ENCODE results near the gene LRRC4C.

DNA sequence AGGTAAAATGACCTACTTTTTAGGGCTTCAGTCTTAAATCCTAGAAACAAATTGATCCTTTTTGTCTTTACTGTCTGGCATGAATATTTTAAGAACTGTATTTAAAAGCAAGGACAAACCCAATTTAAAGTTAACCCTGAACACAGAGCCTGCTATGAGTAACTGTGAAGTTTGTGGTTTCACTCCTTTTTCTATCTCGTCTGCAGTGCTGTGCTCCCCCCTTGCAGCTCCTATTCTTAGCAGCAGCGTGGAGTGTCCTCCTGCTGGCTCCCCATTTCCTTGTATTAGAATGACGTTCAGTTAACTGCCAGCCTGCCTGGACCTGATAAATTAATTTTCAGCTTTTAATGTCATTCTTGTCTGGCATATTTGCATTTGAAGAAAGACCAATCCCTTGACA is 40.0 kb upstream of the LRRC4C start:
- TF ChIP-seq, protein P1, sequence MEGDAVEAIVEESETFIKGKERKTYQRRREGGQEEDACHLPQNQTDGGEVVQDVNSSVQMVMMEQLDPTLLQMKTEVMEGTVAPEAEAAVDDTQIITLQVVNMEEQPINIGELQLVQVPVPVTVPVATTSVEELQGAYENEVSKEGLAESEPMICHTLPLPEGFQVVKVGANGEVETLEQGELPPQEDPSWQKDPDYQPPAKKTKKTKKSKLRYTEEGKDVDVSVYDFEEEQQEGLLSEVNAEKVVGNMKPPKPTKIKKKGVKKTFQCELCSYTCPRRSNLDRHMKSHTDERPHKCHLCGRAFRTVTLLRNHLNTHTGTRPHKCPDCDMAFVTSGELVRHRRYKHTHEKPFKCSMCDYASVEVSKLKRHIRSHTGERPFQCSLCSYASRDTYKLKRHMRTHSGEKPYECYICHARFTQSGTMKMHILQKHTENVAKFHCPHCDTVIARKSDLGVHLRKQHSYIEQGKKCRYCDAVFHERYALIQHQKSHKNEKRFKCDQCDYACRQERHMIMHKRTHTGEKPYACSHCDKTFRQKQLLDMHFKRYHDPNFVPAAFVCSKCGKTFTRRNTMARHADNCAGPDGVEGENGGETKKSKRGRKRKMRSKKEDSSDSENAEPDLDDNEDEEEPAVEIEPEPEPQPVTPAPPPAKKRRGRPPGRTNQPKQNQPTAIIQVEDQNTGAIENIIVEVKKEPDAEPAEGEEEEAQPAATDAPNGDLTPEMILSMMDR (conservative IDR thresholded peaks at IDR 0.05 in 1 of 2, IDR thresholded peaks at IDR 0.05 in 1 of 2; ENCODE audit: extremely low read depth in 1 of 2, insufficient read depth in 1 of 2, low read depth in 1 of 2, low read length in 2 of 2) = no peak
- no peak for TF ChIP-seq EZH2 (IDR thresholded peaks at IDR 0.05; ENCODE audit: borderline replicate concordance, low read length)
